ENCODE results near the gene ANKRD34B. TPM values are rescaled to one million over a fixed set of nuclear protein-coding genes. Genes with fewer than 3 reads are reported as not detected.

Gene ANKRD34B
- total and polyA plus RNA-seq, 2 donors from 2014 or later = 1.5 TPM; not detected in 1

DNA sequence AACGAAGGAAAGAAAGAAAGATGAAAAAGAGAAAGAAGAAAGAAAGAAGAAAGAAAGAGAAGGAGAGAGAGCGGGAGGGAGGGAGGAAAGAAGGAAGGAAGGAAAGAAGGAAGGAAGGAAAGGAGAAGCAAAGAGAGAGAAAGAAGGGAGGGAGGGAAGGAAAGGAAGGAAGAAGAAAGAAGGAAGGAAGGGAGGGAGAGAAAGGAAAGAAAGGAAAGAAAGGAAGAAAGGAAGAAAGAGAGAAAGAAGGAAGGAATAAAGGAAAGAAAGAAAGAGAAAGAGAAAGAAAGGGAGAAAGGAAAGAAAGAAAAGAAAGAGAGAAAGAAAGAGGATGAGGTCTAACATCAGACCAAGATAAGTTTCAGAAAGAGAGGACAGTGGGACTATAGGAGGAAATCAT lies 9.0 kb upstream of the ANKRD34B start:
- Histone ChIP-seq H3K27me3 (ENCODE audit: control insufficient read depth, insufficient read depth, low read length) (no peaks in the 10 kb centered on the region), H3K4me1 (ENCODE audit: control insufficient read depth in 2 of 3, insufficient read depth in 2 of 3, low read depth in 1 of 3, low read length in 3 of 3) (no peaks in the 10 kb centered on the region), H3K36me3 (ENCODE audit: control insufficient read depth in 2 of 3, insufficient read depth in 3 of 3, low read length in 3 of 3) (no peaks in the 10 kb centered on the region), H3K27ac (ENCODE audit: low read depth in 2 of 2, low read length in 2 of 2) (no peak overlapping the region), H3K9me3 (ENCODE audit: control insufficient read depth in 2 of 3, insufficient read depth in 1 of 3, low read length in 3 of 3) (no peaks in the 10 kb centered on the region), H3K9ac (ENCODE audit: low read length in 3 of 3) (no peak overlapping the region), H3K4me3 (ENCODE audit: low read length in 3 of 3) (no peak overlapping the region)
- no peak for DNase-seq
- intact Hi-C loops (cut with DNase I) = no loop called here
- TF ChIP-seq, protein P1, sequence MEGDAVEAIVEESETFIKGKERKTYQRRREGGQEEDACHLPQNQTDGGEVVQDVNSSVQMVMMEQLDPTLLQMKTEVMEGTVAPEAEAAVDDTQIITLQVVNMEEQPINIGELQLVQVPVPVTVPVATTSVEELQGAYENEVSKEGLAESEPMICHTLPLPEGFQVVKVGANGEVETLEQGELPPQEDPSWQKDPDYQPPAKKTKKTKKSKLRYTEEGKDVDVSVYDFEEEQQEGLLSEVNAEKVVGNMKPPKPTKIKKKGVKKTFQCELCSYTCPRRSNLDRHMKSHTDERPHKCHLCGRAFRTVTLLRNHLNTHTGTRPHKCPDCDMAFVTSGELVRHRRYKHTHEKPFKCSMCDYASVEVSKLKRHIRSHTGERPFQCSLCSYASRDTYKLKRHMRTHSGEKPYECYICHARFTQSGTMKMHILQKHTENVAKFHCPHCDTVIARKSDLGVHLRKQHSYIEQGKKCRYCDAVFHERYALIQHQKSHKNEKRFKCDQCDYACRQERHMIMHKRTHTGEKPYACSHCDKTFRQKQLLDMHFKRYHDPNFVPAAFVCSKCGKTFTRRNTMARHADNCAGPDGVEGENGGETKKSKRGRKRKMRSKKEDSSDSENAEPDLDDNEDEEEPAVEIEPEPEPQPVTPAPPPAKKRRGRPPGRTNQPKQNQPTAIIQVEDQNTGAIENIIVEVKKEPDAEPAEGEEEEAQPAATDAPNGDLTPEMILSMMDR (IDR thresholded peaks at IDR 0.05; ENCODE audit: borderline replicate concordance, extremely low read depth, insufficient read depth) = no peak
- no peak for FAIRE-seq

DNA sequence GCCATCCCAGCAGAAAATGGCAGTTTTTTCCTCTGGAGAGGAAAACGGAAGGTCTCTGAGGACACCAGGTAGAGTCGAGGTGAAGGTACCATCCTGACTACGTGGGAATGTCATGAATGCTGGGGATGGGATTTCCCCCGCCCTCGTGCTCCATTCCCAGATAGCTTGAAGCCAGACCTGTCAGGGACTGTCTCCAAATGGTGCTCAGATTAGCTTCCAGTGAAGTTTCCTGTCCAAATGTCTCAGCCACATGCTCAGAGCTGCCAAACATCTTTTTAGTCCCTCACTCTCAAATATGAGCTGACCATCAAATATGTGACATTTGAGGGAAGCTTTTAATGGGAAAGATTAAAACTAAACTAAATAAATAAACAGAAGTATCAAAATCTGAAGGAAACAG lies 7.6 kb upstream of the ANKRD34B start:
- intact Hi-C loops (cut with DNase I) = no loop called here
- no peaks in the 10 kb centered on the region for H3K27me3 ChIP-seq (ENCODE audit: control insufficient read depth, insufficient read depth, low read length)
- H3K4me3 ChIP-seq (ENCODE audit: low read length in 3 of 3) = no peak overlapping the region
- H3K9ac ChIP-seq (ENCODE audit: low read length in 3 of 3) = no peak overlapping the region
- H3K4me1 ChIP-seq (ENCODE audit: control insufficient read depth in 2 of 3, insufficient read depth in 2 of 3, low read depth in 1 of 3, low read length in 3 of 3) = no peaks in the 10 kb centered on the region
- H3K27ac ChIP-seq (ENCODE audit: low read depth in 2 of 2, low read length in 2 of 2) = no peak overlapping the region
- FAIRE-seq = no peak
- DNase-seq = no peak
- H3K9me3 ChIP-seq (ENCODE audit: control insufficient read depth in 2 of 3, insufficient read depth in 1 of 3, low read length in 3 of 3) = no peaks in the 10 kb centered on the region
- TF ChIP-seq, protein P1 (IDR thresholded peaks at IDR 0.05; ENCODE audit: borderline replicate concordance, extremely low read depth, insufficient read depth) = no peak
- H3K36me3 ChIP-seq (ENCODE audit: control insufficient read depth in 2 of 3, insufficient read depth in 3 of 3, low read length in 3 of 3) = no peaks in the 10 kb centered on the region

DNA sequence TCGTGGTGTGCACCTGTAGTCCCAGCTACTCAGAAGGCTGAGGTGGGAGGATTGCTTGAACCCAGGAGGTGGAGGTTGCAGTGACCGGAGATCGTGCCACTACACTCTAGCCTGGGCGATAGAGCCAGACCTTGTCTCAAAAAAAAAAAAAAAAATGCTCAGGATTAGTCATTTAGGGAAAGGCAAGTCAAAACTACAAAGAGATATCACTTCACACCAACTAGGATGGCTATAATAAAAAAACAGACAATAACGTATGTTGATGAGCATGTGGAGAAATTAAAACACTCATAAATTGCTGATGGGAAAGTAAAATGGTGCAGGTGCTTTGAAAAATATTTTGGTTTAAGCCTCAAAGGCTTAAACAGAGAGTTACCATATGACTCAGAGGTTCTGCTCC lies 6.3 kb upstream of the ANKRD34B start:
- H3K9ac ChIP-seq (ENCODE audit: low read length in 3 of 3) = no peak overlapping the region
- DNase-seq = no peak
- H3K4me3 ChIP-seq (ENCODE audit: low read length in 3 of 3) = no peak overlapping the region
- H3K27me3 ChIP-seq (ENCODE audit: control insufficient read depth, insufficient read depth, low read length) = no peaks in the 10 kb centered on the region
- no peak overlapping the region for H3K27ac ChIP-seq (ENCODE audit: low read depth in 2 of 2, low read length in 2 of 2)
- H3K9me3 ChIP-seq (ENCODE audit: control insufficient read depth in 2 of 3, insufficient read depth in 1 of 3, low read length in 3 of 3) = no peaks in the 10 kb centered on the region
- FAIRE-seq = no peak
- intact Hi-C loops (cut with DNase I) = no loop called here
- no peaks in the 10 kb centered on the region for H3K4me1 ChIP-seq (ENCODE audit: control insufficient read depth in 2 of 3, insufficient read depth in 2 of 3, low read depth in 1 of 3, low read length in 3 of 3)
- H3K36me3 ChIP-seq (ENCODE audit: control insufficient read depth in 2 of 3, insufficient read depth in 3 of 3, low read length in 3 of 3) = no peaks in the 10 kb centered on the region
- TF ChIP-seq, protein P1 (IDR thresholded peaks at IDR 0.05; ENCODE audit: borderline replicate concordance, extremely low read depth, insufficient read depth) = no peak

DNA sequence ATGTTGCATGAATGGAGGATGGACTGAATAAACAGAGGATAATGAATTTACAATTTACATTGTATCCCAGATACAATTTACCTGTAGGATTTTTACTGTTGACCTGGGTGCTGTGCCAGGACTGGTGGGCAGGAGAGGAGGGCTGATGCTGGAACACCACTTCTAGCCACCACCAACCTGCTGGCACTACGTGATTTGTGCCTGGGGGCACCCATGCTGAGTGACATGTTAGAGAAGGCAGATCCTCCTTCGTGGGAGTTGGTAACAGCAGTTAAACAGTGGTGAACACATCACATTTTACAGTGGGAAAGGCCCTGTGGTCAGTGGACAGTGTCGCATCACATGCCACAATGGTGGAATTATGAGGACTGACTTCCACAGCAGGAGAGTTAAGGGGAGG lies 3.0 kb upstream of the ANKRD34B start:
- DNase-seq (no peak), FAIRE-seq (no peak)
- Histone ChIP-seq H3K4me1 (ENCODE audit: control insufficient read depth in 2 of 3, insufficient read depth in 2 of 3, low read depth in 1 of 3, low read length in 3 of 3) (peaks cover 0 to 5% (median 0%) of the 10 kb centered on the region in 3 donors), H3K36me3 (ENCODE audit: control insufficient read depth in 2 of 3, insufficient read depth in 3 of 3, low read length in 3 of 3) (no peaks in the 10 kb centered on the region), H3K4me3 (ENCODE audit: low read length in 3 of 3) (no peak overlapping the region), H3K9ac (ENCODE audit: low read length in 3 of 3) (no peak overlapping the region), H3K27me3 (ENCODE audit: control insufficient read depth, insufficient read depth, low read length) (peaks cover 6% of the 10 kb centered on the region), H3K9me3 (ENCODE audit: control insufficient read depth in 2 of 3, insufficient read depth in 1 of 3, low read length in 3 of 3) (no peaks in the 10 kb centered on the region), H3K27ac (ENCODE audit: low read depth in 2 of 2, low read length in 2 of 2) (no peak overlapping the region)
- intact Hi-C loops (cut with DNase I) = no loop called here
- TF ChIP-seq, protein P1 (IDR thresholded peaks at IDR 0.05; ENCODE audit: borderline replicate concordance, extremely low read depth, insufficient read depth) = no peak

All from kidney (tissue), 14 donors.